H1 (cell line): ENCODE measurements around the gene CACNA1F. TPM values are rescaled to one million over a fixed set of nuclear protein-coding genes. Genes with fewer than 3 reads are reported as not detected.

Experiments used
- CTCF ChIA-PET: fragments of 300-600 bp; sonication (Branson Sonifier 250); formaldehyde crosslinking; loops from one replicate; lab custom pipeline; 2021; ENCODE audit not compliant: partially characterized antibody; lab: Charles Lee
- POLR2A ChIA-PET: fragments of 300-600 bp; sonication (Branson Sonifier 250); formaldehyde crosslinking; loops from one replicate; lab custom pipeline; 2021; ENCODE audit warnings: inconsistent platforms; ENCODE audit not compliant: partially characterized antibody; lab: Charles Lee
- DNase-seq, 2 experiments: peaks; one replicate each; pipeline versions ENCODE4 v3.0.0 to v3.0.0-alpha.2; 2010 to 2022; ENCODE audit warnings: low spot score in 2 of 2, low read depth in 1 of 2, mixed read lengths in 1 of 2
- FAIRE-seq: peaks from 2 replicates; lab custom pipeline; 2011; peaks lifted over from hg19 to GRCh38; lab: Jason Lieb, UNC
- H2AFZ ChIP-seq: 2 replicates; pipeline ENCODE4 v1.8.1; 2012; ENCODE audit warnings: low read length, inconsistent platforms
- H2AK5ac ChIP-seq: 2 replicates; pipeline ENCODE4 v1.6.1; 2013; ENCODE audit warnings: low read depth, low read length
- H2BK120ac ChIP-seq: replicated peaks from 2 replicates; pipeline ENCODE3; 2013; ENCODE audit warnings: low read depth, low read length, inconsistent platforms
- H2BK12ac ChIP-seq: 2 replicates; pipeline ENCODE4 v1.6.1; 2013; ENCODE audit warnings: low read depth, low read length
- H2BK15ac ChIP-seq: 2 replicates; pipeline ENCODE4 v1.6.1; 2013; ENCODE audit warnings: low read length
- H2BK20ac ChIP-seq: 2 replicates; pipeline ENCODE4 v1.6.1; 2013; ENCODE audit warnings: low read length
- H2BK5ac ChIP-seq: 2 replicates; pipeline ENCODE4 v1.6.1; 2013; ENCODE audit warnings: low read depth, low read length
- H3K14ac ChIP-seq: 2 replicates; pipeline ENCODE4 v1.6.1; 2013; ENCODE audit warnings: inconsistent platforms; ENCODE audit not compliant: insufficient read length
- H3K18ac ChIP-seq: 2 replicates; pipeline ENCODE4 v1.6.1; 2013; ENCODE audit warnings: low read length; ENCODE audit errors: extremely low read depth
- H3K23ac ChIP-seq: 2 replicates; pipeline ENCODE4 v1.6.1; 2013; ENCODE audit warnings: inconsistent platforms; ENCODE audit not compliant: insufficient read length
- H3K23me2 ChIP-seq: 2 replicates; pipeline ENCODE4 v1.6.1; 2013; ENCODE audit warnings: low read depth, low read length
- H3K27ac ChIP-seq: 2 replicates; pipeline ENCODE4 v1.6.1; 2011; ENCODE audit warnings: low read depth, low read length, inconsistent platforms
- H3K27me3 ChIP-seq, 4 experiments: replicated peaks in 1 of 4; 1 replicate in 1 of 4; 2 replicates in 3 of 4; pipeline versions ENCODE4 v1.6.1 to v1.8.1; 2011 to 2013; ENCODE audit warnings: low read length in 3 of 4, mild to moderate bottlenecking in 3 of 4, inconsistent platforms in 2 of 4, mixed read lengths in 2 of 4, moderate library complexity in 1 of 4; ENCODE audit not compliant: control insufficient read depth in 3 of 4, insufficient read depth in 3 of 4; ENCODE audit errors: extremely low read depth in 1 of 4
- H3K36me3 ChIP-seq, 4 experiments: 2 replicates each; pipeline versions ENCODE4 v1.6.1 to v1.8.1; 2011 to 2013; ENCODE audit warnings: mild to moderate bottlenecking in 4 of 4, low read length in 3 of 4, moderate library complexity in 2 of 4, control low read depth in 1 of 4, inconsistent platforms in 1 of 4; ENCODE audit not compliant: insufficient read depth in 4 of 4, control insufficient read depth in 2 of 4
- H3K4ac ChIP-seq: replicated peaks from 2 replicates; pipeline ENCODE3; 2013; ENCODE audit warnings: low read length, low read depth, mixed read lengths, inconsistent platforms; ENCODE audit not compliant: insufficient read length
- H3K4me1 ChIP-seq, 4 experiments: replicated peaks in 1 of 4; 1 replicate in 1 of 4; 2 replicates in 3 of 4; pipeline versions ENCODE4 v1.6.1 to v1.8.1; 2011 to 2013; ENCODE audit warnings: low read length in 3 of 4, inconsistent platforms in 2 of 4, mixed read lengths in 1 of 4; ENCODE audit not compliant: insufficient read depth in 4 of 4, control insufficient read depth in 3 of 4
- H3K4me2 ChIP-seq, 2 experiments: 2 replicates each; pipeline versions ENCODE4 v1.6.1 to v1.8.1; 2011 to 2013; ENCODE audit warnings: low read depth in 2 of 2, low read length in 2 of 2, control low read depth in 1 of 2, inconsistent platforms in 1 of 2, mild to moderate bottlenecking in 1 of 2; ENCODE audit not compliant: insufficient read depth in 1 of 2
- H3K4me3 ChIP-seq, 4 experiments: fragments of 200-600, 300-600 bp in 1 of 4; sonication (generic), shearing (Covaris generic), sonication (Bioruptor Twin) in 1 of 4; 2 replicates each; pipeline versions ENCODE4 v1.5.1 to v1.8.1; 2011 to 2016; ENCODE audit warnings: low read length in 4 of 4, low read depth in 3 of 4, control low read depth in 2 of 4, inconsistent platforms in 2 of 4, mild to moderate bottlenecking in 2 of 4, mixed read lengths in 1 of 4, moderate library complexity in 1 of 4; ENCODE audit not compliant: insufficient read depth in 2 of 4; ENCODE audit errors: extremely low read depth in 1 of 4
- H3K56ac ChIP-seq: replicated peaks from 2 replicates; pipeline ENCODE3; 2013; ENCODE audit warnings: low read depth, mild to moderate bottlenecking, mixed read lengths, low read length, inconsistent platforms; ENCODE audit not compliant: insufficient read length
- H3K79me1 ChIP-seq: 2 replicates; pipeline ENCODE4 v1.6.1; 2013; ENCODE audit warnings: low read depth, low read length, control low read depth
- H3K79me2 ChIP-seq, 2 experiments: 2 replicates each; pipeline versions ENCODE4 v1.6.1 to v1.8.1; 2012 to 2013; ENCODE audit warnings: low read length in 2 of 2, mild to moderate bottlenecking in 2 of 2, inconsistent platforms in 1 of 2; ENCODE audit not compliant: insufficient read depth in 2 of 2, control insufficient read depth in 1 of 2
- H3K9ac ChIP-seq, 4 experiments: replicated peaks in 1 of 4; 1 replicate in 1 of 4; 2 replicates in 3 of 4; pipeline versions ENCODE4 v1.6.1 to v1.8.1; 2011 to 2013; ENCODE audit warnings: low read depth in 3 of 4, low read length in 3 of 4, control low read depth in 2 of 4, mild to moderate bottlenecking in 2 of 4, moderate library complexity in 2 of 4, inconsistent platforms in 1 of 4; ENCODE audit errors: extremely low read depth in 1 of 4
- H3K9me3 ChIP-seq, 2 experiments: 2 replicates each; pipeline versions ENCODE4 v1.6.1 to v1.8.1; 2012 to 2013; ENCODE audit warnings: mild to moderate bottlenecking in 2 of 2, moderate library complexity in 2 of 2, control low read depth in 1 of 2, inconsistent platforms in 1 of 2, low read depth in 1 of 2, low read length in 1 of 2, mixed read lengths in 1 of 2; ENCODE audit not compliant: insufficient read depth in 2 of 2
- H4K20me1 ChIP-seq, 2 experiments: replicated peaks in 1 of 2; 2 replicates each; pipeline versions ENCODE3 to v1.8.1; 2011 to 2013; ENCODE audit warnings: inconsistent platforms in 2 of 2, low read length in 2 of 2, mild to moderate bottlenecking in 1 of 2; ENCODE audit not compliant: insufficient read depth in 2 of 2, control insufficient read depth in 1 of 2
- H4K5ac ChIP-seq: 2 replicates; pipeline ENCODE4 v1.6.1; 2013; ENCODE audit warnings: low read length, low read depth, mixed read lengths, inconsistent platforms; ENCODE audit not compliant: insufficient read length
- H4K8ac ChIP-seq: 2 replicates; pipeline ENCODE4 v1.8.0; 2013; ENCODE audit warnings: mild to moderate bottlenecking, moderate library complexity, low read length, inconsistent platforms; ENCODE audit not compliant: insufficient read depth; ENCODE audit errors: extremely low read depth
- H4K91ac ChIP-seq: replicated peaks from 2 replicates; pipeline ENCODE3; 2013; ENCODE audit warnings: low read length, mixed read lengths, inconsistent platforms; ENCODE audit not compliant: insufficient read length
- ASH2L ChIP-seq: fragments of 200-600, 300-600 bp; sonication (generic); IDR thresholded peaks from one replicate; pipeline ENCODE4 v1.7.1; 2017; ENCODE audit warnings: low read length
- CHD2 ChIP-seq: IDR thresholded peaks from 2 replicates; pipeline ENCODE4 v1.6.1; 2012; ENCODE audit warnings: low read length, improper control_type of control experiment
- CREB1 ChIP-seq: IDR thresholded peaks from 2 replicates; pipeline ENCODE4 v1.6.1; 2012; ENCODE audit warnings: inconsistent platforms
- CTBP2 ChIP-seq: IDR thresholded peaks from 2 replicates; pipeline ENCODE4 v1.7.0; 2011; ENCODE audit warnings: borderline replicate concordance, mild to moderate bottlenecking, moderate library complexity, mixed read lengths, low read length; ENCODE audit not compliant: insufficient read depth, insufficient read length
- FOSL1 ChIP-seq: IDR thresholded peaks from 2 replicates; pipeline ENCODE4 v1.6.1; 2011; ENCODE audit warnings: mild to moderate bottlenecking, low read depth, low read length, moderate library complexity; ENCODE audit not compliant: insufficient read depth
- JUN ChIP-seq: IDR thresholded peaks from 2 replicates; pipeline ENCODE4 v1.6.1; 2011; ENCODE audit warnings: low read depth, mild to moderate bottlenecking, improper control_type of control experiment, low read length
- KDM1A ChIP-seq: fragments of 200-600, 300-600 bp; sonication (generic); IDR thresholded peaks from 2 replicates; pipeline ENCODE4 v1.7.1; 2016; ENCODE audit warnings: mild to moderate bottlenecking, low read length, borderline replicate concordance
- KDM4A ChIP-seq: IDR thresholded peaks from one replicate; pipeline ENCODE4 v1.7.1; 2012; ENCODE audit warnings: low read depth, mild to moderate bottlenecking, moderate library complexity, low read length, inconsistent platforms; ENCODE audit not compliant: severe bottlenecking
- POU5F1 ChIP-seq: IDR thresholded peaks from 2 replicates; pipeline ENCODE4 v1.6.1; 2011; ENCODE audit warnings: low read depth, mild to moderate bottlenecking, low read length, moderate library complexity
- RAD21 ChIP-seq, 2 experiments: IDR thresholded peaks in 1 of 2; conservative IDR thresholded peaks in 1 of 2; 2 replicates each; pipeline ENCODE4 v1.6.1; 2011; ENCODE audit warnings: low read depth in 2 of 2, low read length in 2 of 2, improper control_type of control experiment in 1 of 2, inconsistent platforms in 1 of 2, mild to moderate bottlenecking in 1 of 2, moderate library complexity in 1 of 2
- RBBP5 ChIP-seq: IDR thresholded peaks from 2 replicates; pipeline ENCODE4 v1.7.1; 2012; ENCODE audit warnings: low read depth, mild to moderate bottlenecking, inconsistent platforms, low read length, moderate library complexity, borderline replicate concordance
- ZNF274 ChIP-seq: IDR thresholded peaks from 2 replicates; pipeline ENCODE4 v1.7.0; 2012; ENCODE audit warnings: low read length, borderline replicate concordance; ENCODE audit errors: extremely low read depth
- WGBS, 2 experiments: shearing (Covaris generic) in 1 of 2; methylation state at CpG; one replicate each; pipeline versions ENCODE4 v1.1.6 to v1.1.7; 2013 to 2015; ENCODE audit warnings: low lambda C conversion rate in 2 of 2, mixed read lengths in 2 of 2, inconsistent platforms in 1 of 2, low coverage in 1 of 2, missing lambda C conversion rate in 1 of 2; ENCODE audit not compliant: insufficient replicate concordance in 2 of 2, insufficient coverage in 1 of 2, insufficient read length in 1 of 2; ENCODE audit errors: extremely low coverage in 1 of 2, missing lambda C conversion rate in 1 of 2; 5-methylcytosine and 5-hydroxymethylcytosine counted together
- polyA plus RNA-seq, 7 experiments: library from polyadenylated mRNA; depleted of rRNA in 3 of 7; stranded (reverse) in 5 of 7; unstranded in 2 of 7; fragments of >200 nt in 5 of 7; fragments of 200-250 nt in 2 of 7; gene quantifications; 1 replicate in 5 of 7; 2 replicates in 1 of 7; 4 replicates in 1 of 7; pipeline versions ENCODE4 v1.2.1 to v1.2.3, GENCODE V29; 2011 to 2013; ENCODE audit warnings: missing spikeins in 2 of 7, mixed read lengths in 2 of 7
- total RNA-seq: library from RNA; stranded (reverse); fragmentation: NEBNext Ultra II Directional; extraction: Animal tissue kit (Norgen Biotek cat#: 25700); gene quantifications from 2 replicates; pipeline ENCODE4 v1.2.1, GENCODE V29; 2021

Gene CACNA1F
- total and polyA plus RNA-seq, 2 of the 8 experiments (the other 6 are each of a cell fraction or from before 2014, with no cell fraction given) = 0.59 to 0.84 TPM

DNA sequence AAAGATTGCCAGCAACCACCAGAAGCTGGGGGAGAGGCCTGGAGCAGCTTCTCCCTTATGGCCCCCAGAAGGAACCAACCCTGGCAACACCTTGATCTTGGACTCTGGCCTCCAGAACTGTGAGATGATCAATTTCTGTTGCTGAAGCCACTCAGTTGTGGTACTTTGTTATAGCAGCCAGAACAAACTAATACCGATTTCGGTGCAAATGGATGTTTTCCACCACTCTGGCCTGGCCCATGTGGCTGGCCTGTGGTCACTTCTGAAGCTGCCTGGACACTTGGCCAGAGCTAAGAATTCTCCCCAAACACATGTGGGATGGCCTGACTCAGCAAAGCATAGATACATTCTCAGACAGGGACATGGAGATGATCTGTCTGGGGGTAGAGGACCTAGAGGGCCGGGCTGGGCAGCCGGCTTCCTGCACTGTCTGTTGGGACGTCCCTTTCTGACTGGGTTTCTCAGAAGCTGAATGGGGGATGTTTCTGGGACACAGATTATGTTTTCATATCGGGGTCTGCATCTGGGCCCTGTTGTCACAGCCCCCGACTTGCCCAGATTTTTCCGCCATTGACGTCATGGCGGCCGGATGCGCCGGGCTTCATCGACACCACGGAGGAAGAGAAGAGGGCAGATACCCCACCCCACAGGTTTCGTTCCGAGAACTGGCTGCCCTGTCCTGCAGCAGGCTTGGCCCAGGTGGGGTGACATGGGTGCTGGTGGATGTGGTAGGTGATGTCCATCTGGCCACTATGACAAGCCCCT, 27.3 kb upstream of the CACNA1F start:
- Histone ChIP-seq H3K18ac (no peak overlapping the region), H3K4me2 (no peak overlapping the region), H2BK5ac (no peak overlapping the region), H3K9me3 (no peaks in the 10 kb centered on the region), H4K20me1 (no peaks in the 10 kb centered on the region), H3K79me2 (no peaks in the 10 kb centered on the region), H3K23me2 (no peaks in the 10 kb centered on the region), H2BK12ac (no peak overlapping the region), H3K36me3 (no peaks in the 10 kb centered on the region), H2AFZ (no peak overlapping the region), H4K5ac (no peak overlapping the region), H3K79me1 (no peaks in the 10 kb centered on the region), H3K9ac (no peak overlapping the region), H4K8ac (no peak overlapping the region), H3K27ac (no peak overlapping the region), H2AK5ac (no peak overlapping the region), H3K23ac (no peak overlapping the region), H2BK20ac (no peak overlapping the region), H2BK15ac (no peak overlapping the region), H3K4me1 (no peaks in the 10 kb centered on the region), H3K27me3 (no peaks in the 10 kb centered on the region), H3K4me3 (no peak overlapping the region), H3K14ac (no peak overlapping the region), H3K4ac (no peak overlapping the region), H4K91ac (no peak overlapping the region), H2BK120ac (no peak overlapping the region), H3K56ac (no peak overlapping the region)
- ChIA-PET CTCF (interaction anchor here (0.8 to 2.2 kb wide), 2 partner anchors 67 to 68 kb away, joined by 4 to 6 read pairs; no protein-coding TSS in a partner anchor), POLR2A (interaction anchor here (0.9 to 1.2 kb wide), 3 partner anchors 11 to 26 kb away, joined by 3 to 4 read pairs (median 3); no protein-coding TSS in a partner anchor)
- 95% methylated on average over 8 of the region's 17 CpGs; no CpG with 5 or more reads in 1 of the 2 experiments for WGBS, 2 experiments
- FAIRE-seq = no peak
- no peak for DNase-seq
- TF ChIP-seq KDM1A (no peak), CTBP2 (no peak), CHD2 (no peak), POU5F1 (no peak), CREB1 (no peak), RBBP5 (no peak), ASH2L (no peak), FOSL1 (no peak), JUN (no peak), KDM4A (no peak), RAD21 (IDR thresholded peaks at IDR 0.05 in 1 of 2, conservative IDR thresholded peaks at IDR 0.05 in 1 of 2; ENCODE audit: low read depth in 2 of 2, low read length in 2 of 2) (no peak), ZNF274 (no peak)
